Sigmoid colon (tissue), 7 donors: ENCODE data around the gene SHH. TPM values are rescaled to one million over a fixed set of nuclear protein-coding genes. Genes with fewer than 3 reads are reported as not detected.

Experiments
- DNase-seq: peaks from one replicate; pipeline ENCODE4 v3.0.0-alpha.2; 2019
- H3K27ac ChIP-seq, 4 donors: fragments of 200-600 bp; sonication (generic); one replicate each; pipeline ENCODE4 v1.5.1; 2016 to 2019; ENCODE audit warnings: mild to moderate bottlenecking in 1 of 4
- H3K27me3 ChIP-seq, 3 donors: fragments of 200-600 bp; sonication (generic); one replicate each; pipeline ENCODE4 v1.5.1; 2019; ENCODE audit warnings: mild to moderate bottlenecking in 1 of 3
- H3K36me3 ChIP-seq, 4 donors: fragments of 200-600 bp; sonication (generic); one replicate each; pipeline ENCODE4 v1.5.1; 2016 to 2019
- H3K4me1 ChIP-seq, 4 donors: fragments of 200-600 bp; sonication (generic); one replicate each; pipeline ENCODE4 v1.5.1; 2017 to 2019
- H3K4me3 ChIP-seq, 4 donors: fragments of 200-600 bp; sonication (generic); one replicate each; pipeline ENCODE4 v1.5.1; 2017 to 2019; ENCODE audit warnings: mild to moderate bottlenecking in 2 of 4, moderate library complexity in 1 of 4
- H3K9me3 ChIP-seq, 4 donors: fragments of 200-600 bp in 3 of 4; sonication (generic) in 3 of 4; one replicate each; pipeline versions ENCODE4 v1.5.1 to v1.6.1; 2013 to 2019
- EP300 ChIP-seq, 4 donors: sonication (generic); formaldehyde crosslinking; IDR thresholded peaks; one replicate each; pipeline ENCODE4 v1.6.1; 2017; ENCODE audit warnings: antibody characterized with exemption in 4 of 4
- POLR2A ChIP-seq, 2 donors: fragments of 450-650 bp; IDR thresholded peaks; one replicate each; pipeline ENCODE4 v1.6.1; 2016; ENCODE audit warnings: antibody characterized with exemption in 2 of 2, mild to moderate bottlenecking in 2 of 2, moderate library complexity in 2 of 2
- POLR2AphosphoS5 ChIP-seq, 4 donors: sonication (generic); formaldehyde crosslinking; IDR thresholded peaks; one replicate each; pipeline ENCODE4 v1.6.1; 2017; ENCODE audit warnings: antibody characterized with exemption in 4 of 4
- WGBS, 2 donors: extraction: QIAGEN DNeasy Blood & Tissue Kit; methylation state at CpG; one replicate each; pipeline ENCODE4 v1.1.7; 2013; 5-methylcytosine and 5-hydroxymethylcytosine counted together
- intact Hi-C: fragments of 100-400 bp; cut with DNase I; formaldehyde crosslinking; loops from one replicate; pipeline ENCODE4 v1.15.1; 2023
- polyA plus RNA-seq, 3 donors: library from polyadenylated mRNA; stranded (reverse); fragments of 200-250 nt; gene quantifications; one replicate each; pipeline ENCODE4 v1.2.3, GENCODE V29; 2013
- total RNA-seq, 4 donors: library from RNA; depleted of rRNA; stranded (reverse); fragments of >200 nt; gene quantifications; one replicate each; pipeline ENCODE4 v1.1.0, GENCODE V29; 2016
- TF ChIP-seq, protein P1 (sequence below), 4 experiments: fragments of 450-650 bp in 3 of 4; fragments of 200-600 bp in 1 of 4; IDR thresholded peaks; one replicate each; pipeline ENCODE4 v1.5.1; 2016 to 2019; ENCODE audit warnings: antibody characterized with exemption in 4 of 4, mild to moderate bottlenecking in 3 of 4, moderate library complexity in 2 of 4
- donor health status: healthy with polysubstance abuse.
- donor health status: Bipolar disorder and iron deficiency.
- donor health status: healthy.

SHH gene
- total and polyA plus RNA-seq, 7 donors: 0.46 to 1.8 (median 0.60) TPM; not detected in 4

- H3K36me3 ChIP-seq: peaks cover 8 to 88% (median 19%) of the 10 kb centered on the region in 4 donors
- WGBS, 2 donors: 94 to 96% methylated on average over 7 of the region's 7 CpGs
- DNase-seq: no peak
- H3K4me1 ChIP-seq: no peaks in the 10 kb centered on the region
- TF ChIP-seq POLR2A (IDR thresholded peaks at IDR 0.05) (no peak), EP300 (IDR thresholded peaks at IDR 0.05) (no peak), POLR2AphosphoS5 (IDR thresholded peaks at IDR 0.05) (no peak)
- TF ChIP-seq, protein P1, sequence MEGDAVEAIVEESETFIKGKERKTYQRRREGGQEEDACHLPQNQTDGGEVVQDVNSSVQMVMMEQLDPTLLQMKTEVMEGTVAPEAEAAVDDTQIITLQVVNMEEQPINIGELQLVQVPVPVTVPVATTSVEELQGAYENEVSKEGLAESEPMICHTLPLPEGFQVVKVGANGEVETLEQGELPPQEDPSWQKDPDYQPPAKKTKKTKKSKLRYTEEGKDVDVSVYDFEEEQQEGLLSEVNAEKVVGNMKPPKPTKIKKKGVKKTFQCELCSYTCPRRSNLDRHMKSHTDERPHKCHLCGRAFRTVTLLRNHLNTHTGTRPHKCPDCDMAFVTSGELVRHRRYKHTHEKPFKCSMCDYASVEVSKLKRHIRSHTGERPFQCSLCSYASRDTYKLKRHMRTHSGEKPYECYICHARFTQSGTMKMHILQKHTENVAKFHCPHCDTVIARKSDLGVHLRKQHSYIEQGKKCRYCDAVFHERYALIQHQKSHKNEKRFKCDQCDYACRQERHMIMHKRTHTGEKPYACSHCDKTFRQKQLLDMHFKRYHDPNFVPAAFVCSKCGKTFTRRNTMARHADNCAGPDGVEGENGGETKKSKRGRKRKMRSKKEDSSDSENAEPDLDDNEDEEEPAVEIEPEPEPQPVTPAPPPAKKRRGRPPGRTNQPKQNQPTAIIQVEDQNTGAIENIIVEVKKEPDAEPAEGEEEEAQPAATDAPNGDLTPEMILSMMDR (IDR thresholded peaks at IDR 0.05): no peak
- H3K9me3 ChIP-seq: no peaks in the 10 kb centered on the region
- peak overlapping the region in 2 of 4 donors; percentile 2 to 8 for H3K27ac ChIP-seq
- H3K27me3 ChIP-seq: no peaks in the 10 kb centered on the region
- H3K4me3 ChIP-seq: no peak overlapping the region
- intact Hi-C loops: no loop called here
These were observed 36.6 kb downstream of the SHH start for GRCh38 chr7:155775691-155776090.

DNA sequence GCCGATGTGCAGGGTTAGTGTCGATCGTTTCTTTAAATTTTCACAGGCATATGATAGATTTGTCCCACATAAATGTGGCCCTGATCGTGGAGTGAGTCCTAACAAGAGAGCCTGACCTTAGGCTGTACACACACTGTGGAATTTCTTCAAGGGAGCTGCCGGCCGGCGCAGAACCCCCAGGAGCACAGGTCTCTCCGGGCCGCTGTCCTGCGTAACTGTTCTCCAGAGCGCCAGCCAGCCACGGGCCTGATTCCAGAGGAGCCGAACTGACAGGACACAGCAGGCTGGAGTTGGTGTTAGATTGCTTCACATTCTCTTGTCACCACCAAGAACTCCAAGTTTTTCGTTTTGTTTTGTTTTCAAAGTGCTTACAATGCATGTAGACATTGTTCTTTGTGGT is 37.3 kb downstream of the SHH start:
- Histone ChIP-seq H3K4me1 (no peaks in the 10 kb centered on the region), H3K27me3 (no peaks in the 10 kb centered on the region), H3K9me3 (no peaks in the 10 kb centered on the region), H3K4me3 (no peak overlapping the region), H3K36me3 (peaks cover 8 to 88% (median 23%) of the 10 kb centered on the region in 4 donors), H3K27ac (no peak overlapping the region)
- no peak for DNase-seq
- TF ChIP-seq POLR2A (IDR thresholded peaks at IDR 0.05) (no peak), POLR2AphosphoS5 (IDR thresholded peaks at IDR 0.05) (peak in 1 of 4 donors; percentile 14)
- 95% methylated on average over 14 of the region's 14 CpGs for WGBS, 2 donors
- intact Hi-C loops: no loop called here

DNA sequence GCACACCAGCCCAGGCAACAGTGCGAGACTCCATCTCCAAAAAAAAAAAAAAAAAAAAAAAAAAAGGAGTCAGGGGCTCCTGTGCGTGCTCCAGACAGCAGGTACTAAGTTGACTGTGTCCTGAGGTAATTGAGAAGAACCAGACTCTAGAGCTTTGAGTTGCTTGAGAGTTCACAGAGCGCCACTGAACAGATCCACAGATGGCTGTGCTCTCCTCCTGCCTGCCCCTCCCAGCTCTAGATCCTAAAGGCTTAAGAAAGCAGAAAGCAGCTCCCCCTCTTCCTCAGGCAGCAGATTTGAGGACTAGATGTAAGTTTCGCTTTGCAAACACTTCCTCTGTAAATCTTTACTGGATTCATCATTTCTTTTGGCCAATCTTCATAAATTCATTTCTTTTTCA is 38.7 kb downstream of the SHH start:
- Histone ChIP-seq H3K27ac (peak overlapping the region in 1 of 4 donors; percentile 29), H3K9me3 (no peaks in the 10 kb centered on the region), H3K4me1 (peaks cover 0 to 3% (median 0%) of the 10 kb centered on the region in 4 donors), H3K27me3 (no peaks in the 10 kb centered on the region), H3K36me3 (peaks cover 8 to 92% (median 27%) of the 10 kb centered on the region in 4 donors), H3K4me3 (no peak overlapping the region)
- DNase-seq: no peak
- intact Hi-C loops: no loop called here
- WGBS, 2 donors: 94 to 96% methylated on average over 4 of the region's 4 CpGs
- TF ChIP-seq POLR2A (IDR thresholded peaks at IDR 0.05): no peak
- TF ChIP-seq POLR2AphosphoS5 (IDR thresholded peaks at IDR 0.05): peak in 1 of 4 donors; percentile 28
- no peak for TF ChIP-seq EP300 (IDR thresholded peaks at IDR 0.05)
- TF ChIP-seq, protein P1 (IDR thresholded peaks at IDR 0.05): no peak

DNA sequence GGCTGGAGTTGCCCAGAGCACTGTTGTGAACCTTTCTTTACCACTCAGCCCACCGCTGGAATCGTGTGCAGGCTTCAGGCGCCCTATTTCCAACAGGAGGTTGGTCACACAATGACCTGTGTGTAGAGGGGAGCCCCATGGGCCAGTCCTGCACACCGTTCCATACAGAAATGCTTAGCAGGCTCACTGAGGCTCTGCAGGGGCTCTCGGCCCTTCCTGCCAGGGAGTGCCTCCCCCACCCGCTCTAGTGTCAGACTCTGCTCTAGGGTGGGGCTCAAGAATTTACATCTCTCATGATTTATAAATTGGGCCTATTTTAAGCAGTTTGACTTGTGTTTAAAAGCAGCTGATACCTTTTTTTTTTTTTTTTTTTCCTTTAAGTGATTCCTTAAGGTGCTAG is 42.0 kb downstream of the SHH start:
- DNase-seq: no peak
- Histone ChIP-seq H3K27ac (peak overlapping the region in 3 of 4 donors; percentile 44 to 64 (median 55)), H3K36me3 (peaks cover 22 to 87% (median 32%) of the 10 kb centered on the region in 4 donors)

GRCh38 chr7:155769701-155770100 is 42.6 kb downstream of the SHH start:
- DNase-seq: no peak
- H3K4me3 ChIP-seq: no peak overlapping the region
- H3K4me1 ChIP-seq: peaks cover 0 to 4% (median 0%) of the 10 kb centered on the region in 4 donors
- H3K27me3 ChIP-seq: no peaks in the 10 kb centered on the region
- H3K27ac ChIP-seq: peak overlapping the region in 2 of 4 donors; percentile 55 to 64
- no peaks in the 10 kb centered on the region for H3K9me3 ChIP-seq
- WGBS, 2 donors: 85 to 86% methylated on average over 6 of the region's 6 CpGs
- H3K36me3 ChIP-seq: peaks cover 18 to 87% (median 31%) of the 10 kb centered on the region in 4 donors
- intact Hi-C loops: loop anchor here (10.0 kb wide), 2 partner anchors 125 to 845 kb away; partner anchors contain the start of gene RBM33
- peak in 3 of 4 donors; percentile 17 to 42 (median 33) for TF ChIP-seq POLR2AphosphoS5 (IDR thresholded peaks at IDR 0.05)
- TF ChIP-seq POLR2A (IDR thresholded peaks at IDR 0.05): no peak
- no peak for TF ChIP-seq EP300 (IDR thresholded peaks at IDR 0.05)
- TF ChIP-seq, protein P1 (IDR thresholded peaks at IDR 0.05): no peak

More for the DNA sequence above, 42.0 kb downstream of the SHH start:
- TF ChIP-seq POLR2AphosphoS5 (IDR thresholded peaks at IDR 0.05) (no peak), EP300 (IDR thresholded peaks at IDR 0.05) (no peak), POLR2A (IDR thresholded peaks at IDR 0.05) (no peak)
- TF ChIP-seq, protein P1 (IDR thresholded peaks at IDR 0.05): no peak
- H3K9me3 ChIP-seq: no peaks in the 10 kb centered on the region
- no peak overlapping the region for H3K4me3 ChIP-seq
- 77 to 87% methylated on average over 6 of the region's 6 CpGs for WGBS, 2 donors
- intact Hi-C loops: no loop called here
- H3K27me3 ChIP-seq: no peaks in the 10 kb centered on the region
- H3K4me1 ChIP-seq: peaks cover 0 to 3% (median 0%) of the 10 kb centered on the region in 4 donors
